Kasumi-1 (cell line): ENCODE measurements around the gene KRT3.

Source experiments
- DNase-seq, 2 experiments: peaks; one replicate each; lab custom pipeline; 2025; lab: John Stamatoyannopoulos, UW

Gene KRT3

DNA sequence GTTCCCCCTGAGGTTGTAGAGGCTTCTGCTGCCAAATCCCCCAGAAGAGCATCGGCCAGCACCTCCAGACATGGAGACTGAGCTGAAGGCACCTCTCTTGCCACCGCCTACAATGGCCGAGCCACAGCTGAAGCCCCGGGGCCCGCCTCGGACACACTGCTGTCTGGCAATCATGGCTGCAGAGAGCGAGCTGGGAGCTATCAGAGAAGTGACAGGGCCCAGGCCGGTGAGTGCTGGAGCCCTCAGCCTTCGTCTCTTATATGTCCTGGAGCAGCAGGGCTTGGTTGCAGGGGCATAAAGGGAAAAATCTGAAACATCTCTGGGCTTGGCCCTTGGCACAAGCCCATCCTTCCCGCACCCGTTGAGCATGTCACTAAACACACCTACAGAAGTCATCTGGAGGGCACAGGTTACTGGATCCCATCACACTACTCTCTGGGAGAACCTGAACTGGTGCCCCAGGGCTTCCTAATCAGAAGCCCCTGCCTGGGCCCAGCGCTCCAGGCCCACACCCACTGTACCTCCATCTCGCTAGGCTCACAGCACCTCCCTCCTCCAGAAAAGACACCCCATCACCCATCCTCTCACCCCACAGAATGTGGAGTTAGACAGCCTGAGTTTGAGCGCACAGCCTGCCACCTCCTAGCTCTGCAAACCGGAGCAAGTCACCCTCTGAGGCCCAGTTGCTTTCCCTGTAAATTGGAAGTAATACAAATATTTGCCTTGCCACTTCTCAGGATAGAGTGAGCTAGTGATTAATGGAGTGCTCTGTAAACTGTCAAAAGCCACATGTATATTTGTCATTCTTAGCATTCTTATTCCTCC lies 18.2 kb upstream of the KRT3 start, which contains the start of gene KRT4:
Gene KRT4 (minus strand): TSS at position 232 of the 825 bp plus-strand sequence. CDS start 58 bp downstream, at position 174.
- no peak for DNase-seq

DNA sequence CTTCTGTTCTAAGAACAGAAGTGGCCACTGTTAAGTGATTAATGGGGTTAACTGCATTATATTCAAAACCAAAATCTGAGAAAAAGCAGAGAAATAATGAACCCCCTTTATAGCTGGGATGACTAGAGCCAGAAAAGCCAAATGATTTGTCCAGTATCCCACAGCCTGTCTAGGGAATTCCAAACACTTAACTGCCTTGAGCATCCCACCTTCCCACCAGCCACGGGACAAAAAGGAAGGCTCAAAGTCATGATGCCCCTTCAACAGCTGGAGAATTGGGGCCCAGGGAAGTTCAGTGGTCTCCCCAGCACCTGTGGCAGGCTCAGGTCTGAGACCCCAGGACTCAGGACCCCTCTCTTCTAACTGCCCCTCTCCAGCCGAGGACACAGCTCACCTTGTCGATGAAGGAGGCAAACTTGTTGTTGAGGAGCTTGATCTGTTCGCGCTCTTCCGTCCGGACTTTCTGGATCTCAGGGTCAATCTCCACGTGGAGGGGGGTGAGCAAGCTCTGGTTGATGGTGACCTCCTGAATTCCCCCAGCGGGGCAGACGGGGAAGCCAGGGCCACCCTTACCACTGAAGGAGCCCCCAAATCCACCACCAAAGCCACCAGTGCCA lies 17.4 kb upstream of the KRT3 start:
- DNase-seq: no peak

DNA sequence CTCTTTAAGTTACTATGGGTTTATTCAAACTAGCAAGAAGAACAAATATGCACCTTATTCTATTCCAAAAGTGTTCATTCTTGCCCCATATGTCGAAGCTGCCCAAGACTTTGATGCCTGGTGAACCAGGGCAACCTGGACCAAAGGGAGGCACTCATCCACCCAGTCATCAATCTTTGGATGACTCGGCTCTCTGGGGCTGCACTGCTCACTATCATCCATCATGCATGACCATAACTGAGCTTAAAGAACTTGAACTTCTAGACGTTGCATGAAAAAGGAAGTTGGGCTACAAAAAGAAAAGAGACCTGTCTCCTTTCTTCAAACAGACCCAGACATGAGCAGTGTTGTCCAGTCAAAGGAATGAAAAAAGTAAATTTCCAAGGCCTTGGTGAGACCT lies 16.8 kb upstream of the KRT3 start:
- no peak for DNase-seq

DNA sequence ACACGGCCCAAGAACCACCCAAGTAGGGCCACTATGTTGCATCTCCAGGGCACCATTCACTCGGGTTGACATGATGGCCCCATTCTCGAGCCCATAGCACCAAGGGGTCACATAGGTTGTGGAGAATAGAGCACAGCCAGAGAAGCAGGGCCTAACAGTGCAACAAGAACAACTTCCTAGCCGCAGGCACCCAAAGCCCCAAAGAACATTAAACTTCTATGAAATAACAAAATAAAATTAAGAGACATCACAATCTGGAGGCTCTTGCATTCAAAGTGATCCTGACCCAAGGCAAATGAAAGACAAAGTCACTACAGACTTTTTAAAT lies 16.1 kb upstream of the KRT3 start:
- no peak for DNase-seq

DNA sequence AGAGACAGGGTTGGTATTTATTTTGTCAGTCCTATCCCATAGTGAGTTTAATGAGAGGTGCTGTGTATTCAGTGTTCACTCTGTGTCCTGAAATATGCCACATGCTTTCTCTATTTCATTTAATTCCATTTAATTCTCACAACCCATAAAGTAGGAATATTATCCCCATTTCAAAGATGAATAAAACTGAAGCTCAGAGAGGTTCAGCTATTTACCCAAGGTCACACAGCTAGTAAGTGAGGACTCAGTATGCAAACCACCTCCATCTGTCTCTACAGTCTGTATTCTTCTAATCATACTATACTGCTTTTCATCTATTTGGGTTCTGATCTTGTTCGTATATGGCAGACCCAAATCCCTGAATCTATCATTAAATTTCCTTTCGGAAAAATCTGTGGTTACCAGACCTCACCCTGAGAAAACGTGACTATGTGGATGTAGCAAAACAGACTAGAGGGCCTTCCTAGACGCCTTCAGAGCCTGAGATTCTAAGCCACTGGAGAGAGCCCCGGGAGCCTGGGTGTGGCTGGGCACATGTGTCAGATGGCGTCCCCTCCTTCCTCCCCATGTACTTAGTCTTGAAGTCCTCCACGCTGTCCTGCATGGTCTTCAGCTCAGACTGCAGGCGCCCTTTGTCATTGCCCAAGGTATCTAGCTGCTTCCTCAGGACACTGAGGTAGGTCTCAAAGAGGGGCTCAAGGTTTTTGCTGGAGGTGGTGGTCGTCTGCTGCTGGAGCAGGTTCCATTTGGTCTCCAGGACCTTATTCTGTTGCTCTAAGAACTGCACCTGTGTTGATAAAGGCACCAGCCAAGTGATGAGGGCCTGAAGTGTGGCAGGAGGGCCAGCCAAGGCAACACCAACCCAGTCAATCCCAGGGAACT lies 15.5 kb upstream of the KRT3 start:
- no peak for DNase-seq

DNA sequence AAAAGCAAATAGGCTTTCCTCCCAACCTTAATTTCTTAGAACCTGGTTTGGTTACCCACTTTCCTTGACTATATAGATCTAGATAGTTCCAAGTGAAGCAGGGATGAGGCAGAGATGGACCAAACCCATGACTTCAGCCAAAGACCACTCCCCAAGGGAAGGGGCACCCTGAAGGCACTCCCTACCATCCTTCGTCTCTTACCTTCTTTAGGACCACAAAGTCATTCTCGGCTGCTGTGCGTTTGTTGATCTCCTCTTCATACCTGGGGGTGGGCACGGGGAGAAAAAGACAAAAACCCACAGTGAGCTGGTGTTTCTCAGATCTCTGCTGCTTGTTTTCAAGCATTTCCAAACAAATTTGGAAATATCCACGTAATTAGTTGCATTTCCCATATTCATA lies 14.6 kb upstream of the KRT3 start:
- no peak for DNase-seq

DNA sequence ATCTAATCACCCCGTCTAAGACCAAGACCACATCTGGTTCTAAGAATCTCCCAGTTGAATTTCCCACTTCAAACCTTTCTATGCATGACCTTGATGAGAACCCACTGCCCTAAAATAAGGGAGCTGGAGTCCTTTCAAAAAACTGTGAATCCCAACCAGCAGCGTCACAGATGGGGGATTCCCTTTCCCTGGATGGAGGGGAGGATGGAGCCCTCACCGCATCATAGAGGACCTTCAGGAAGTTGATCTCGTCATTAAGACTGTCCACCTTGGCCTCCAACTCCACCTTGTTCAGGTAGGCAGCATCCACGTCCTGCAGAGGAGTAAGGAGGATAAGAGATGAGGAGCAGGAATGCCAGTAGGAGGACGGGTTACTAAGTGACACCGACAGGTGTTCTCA lies 13.2 kb upstream of the KRT3 start:
- DNase-seq: no peak

DNA sequence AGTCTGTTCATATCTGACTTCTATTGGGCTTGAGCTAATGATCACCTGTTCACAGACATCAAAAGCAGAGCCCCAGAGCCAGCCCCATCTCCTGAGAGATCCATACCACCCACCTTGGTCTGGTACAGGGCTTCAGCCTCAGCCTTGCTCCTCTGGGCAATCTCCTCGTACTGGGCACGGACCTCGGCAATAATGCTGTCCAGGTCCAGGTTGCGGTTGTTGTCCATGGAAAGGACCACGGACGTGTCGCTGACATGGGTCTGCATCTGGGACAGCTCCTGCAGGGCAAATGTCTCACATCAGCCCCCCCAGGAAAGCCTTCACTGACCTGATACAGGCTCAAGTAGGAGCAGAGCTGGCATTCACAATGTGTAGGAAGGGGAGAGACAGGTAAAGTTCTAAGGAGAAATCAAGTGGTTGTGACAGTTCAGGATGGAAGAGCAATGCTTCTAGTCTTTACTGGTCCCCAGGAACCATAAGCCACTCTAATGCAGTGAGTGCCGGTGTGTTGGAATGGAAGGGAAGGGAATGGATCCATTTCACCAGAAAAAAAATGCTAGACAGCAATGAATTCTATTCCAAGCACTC lies 12.8 kb upstream of the KRT3 start:
- DNase-seq: no peak

DNA sequence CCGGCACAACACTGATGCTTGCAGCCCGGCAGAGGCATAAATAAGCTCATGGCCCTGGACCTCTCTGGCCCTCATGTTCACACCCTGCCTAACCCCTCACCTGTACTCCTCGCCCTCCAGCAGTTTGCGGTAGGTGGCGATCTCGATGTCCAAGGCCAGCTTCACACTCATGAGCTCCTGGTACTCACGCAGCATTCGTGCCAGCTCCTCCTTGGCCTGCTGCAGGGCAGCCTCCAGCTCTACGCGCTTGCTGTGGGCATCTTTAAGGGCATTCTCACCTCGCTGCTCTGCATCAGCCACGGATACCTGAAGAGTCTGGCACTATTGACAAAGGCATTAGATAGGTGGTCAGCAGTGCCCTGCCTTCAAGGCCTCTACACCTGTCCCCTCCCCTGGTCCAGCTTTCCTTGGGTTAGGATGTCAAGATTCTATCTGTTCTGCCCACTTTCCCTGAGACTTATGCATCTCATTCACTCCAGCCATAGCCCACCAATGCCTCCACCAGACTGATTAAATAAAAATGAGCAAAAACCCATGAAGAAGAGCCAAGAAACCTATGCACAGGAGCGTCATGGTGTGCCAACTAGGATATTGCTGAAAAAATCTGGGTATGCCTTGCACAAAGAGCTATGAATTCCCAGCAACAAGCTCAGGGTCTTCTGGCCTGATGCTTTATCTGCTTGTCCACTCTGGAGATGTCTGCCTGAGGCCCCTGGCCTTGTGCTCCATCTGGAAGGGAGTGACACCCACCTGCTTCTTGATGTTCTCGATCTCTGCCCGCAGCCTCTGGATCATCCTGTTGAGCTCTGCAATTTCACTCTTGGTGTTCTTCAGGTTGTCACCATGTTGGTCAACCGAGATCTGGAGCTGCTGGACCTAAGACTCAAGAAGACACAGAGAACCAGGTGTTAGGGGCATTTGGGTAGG lies 11.9 kb upstream of the KRT3 start:
- DNase-seq: no peak

DNA sequence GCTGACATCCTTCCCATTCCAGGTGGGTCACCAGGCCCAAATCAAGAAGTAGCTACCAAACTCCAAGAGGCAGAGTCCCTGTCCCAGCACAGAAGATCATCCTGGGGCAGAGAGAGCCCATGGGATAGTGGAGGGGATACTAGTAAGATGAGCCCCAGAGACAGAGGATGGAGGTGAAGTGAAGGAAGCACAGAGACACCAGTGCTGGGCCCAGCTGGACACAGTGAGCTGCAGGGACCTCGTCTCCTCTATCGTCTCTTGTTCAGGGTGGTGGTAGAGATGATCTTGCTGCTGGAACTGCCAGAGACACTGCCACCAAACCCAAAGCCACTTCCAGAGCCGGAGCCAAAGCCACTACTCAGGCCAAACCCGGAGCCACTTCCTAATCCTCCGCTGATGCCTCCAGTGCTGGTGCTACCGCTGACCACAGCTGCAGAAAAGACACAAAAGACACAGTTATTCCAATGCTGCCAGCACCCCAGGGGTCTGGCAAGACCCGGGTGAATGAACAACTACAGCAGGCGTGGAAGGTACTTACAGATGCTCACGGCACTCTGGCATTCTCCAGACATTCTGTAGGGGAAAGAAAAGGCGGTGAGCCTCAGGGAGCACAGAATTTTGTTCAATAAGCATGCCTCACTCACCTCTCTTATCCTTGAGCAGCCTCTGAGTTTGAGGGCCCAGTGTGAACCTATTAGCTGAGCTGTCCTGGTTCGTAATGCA lies 11.1 kb upstream of the KRT3 start:
- DNase-seq: no peak

DNA sequence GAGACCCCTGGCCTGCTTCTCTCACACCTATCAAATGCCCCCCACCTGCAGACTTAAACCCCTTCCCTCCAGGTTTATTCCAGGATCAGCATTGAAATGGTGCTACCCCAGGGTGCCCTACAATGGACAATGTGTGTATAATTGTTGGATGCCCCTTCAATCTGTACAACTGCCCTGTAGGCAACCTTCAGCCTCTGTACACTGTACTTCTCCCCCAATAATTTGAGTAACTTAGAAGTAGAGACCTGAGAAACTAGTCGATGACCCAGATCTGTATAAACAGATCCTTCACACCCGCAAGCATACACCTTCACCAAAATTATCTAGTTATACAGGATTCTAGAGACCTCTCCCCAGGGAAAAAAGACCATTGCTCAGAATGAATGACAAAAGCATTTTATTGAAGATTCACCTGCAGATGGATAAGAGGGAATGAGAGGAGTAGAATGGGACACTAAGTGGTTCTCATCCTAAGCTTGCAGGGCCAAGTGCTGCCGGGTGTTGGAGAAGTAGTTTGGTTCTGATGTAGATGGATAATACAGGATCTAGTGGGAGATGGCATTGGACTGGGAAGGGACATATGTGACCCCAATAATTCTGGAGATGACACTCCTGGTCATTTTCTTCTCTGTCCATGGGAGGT lies 10.4 kb upstream of the KRT3 start:
- no peak for DNase-seq

DNA sequence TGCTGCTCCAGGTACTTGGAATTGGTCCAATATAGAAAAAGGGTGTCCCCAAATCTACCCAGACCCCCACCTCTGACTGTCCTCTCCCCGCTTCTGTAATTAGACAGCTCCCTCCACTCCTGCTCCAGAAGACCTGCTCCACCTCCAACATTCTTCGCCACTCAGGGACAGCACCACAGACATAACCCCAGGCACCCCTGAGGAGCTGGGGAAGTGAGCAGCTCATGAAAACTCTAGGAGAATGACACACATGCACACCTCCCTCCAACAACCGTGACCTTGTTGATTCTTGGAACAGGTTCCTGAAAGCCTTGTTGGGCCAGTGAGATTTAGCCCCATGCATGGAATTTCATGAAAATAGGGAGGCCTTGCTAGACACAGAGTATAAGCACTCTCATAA lies 9.8 kb upstream of the KRT3 start:
- no peak for DNase-seq

DNA sequence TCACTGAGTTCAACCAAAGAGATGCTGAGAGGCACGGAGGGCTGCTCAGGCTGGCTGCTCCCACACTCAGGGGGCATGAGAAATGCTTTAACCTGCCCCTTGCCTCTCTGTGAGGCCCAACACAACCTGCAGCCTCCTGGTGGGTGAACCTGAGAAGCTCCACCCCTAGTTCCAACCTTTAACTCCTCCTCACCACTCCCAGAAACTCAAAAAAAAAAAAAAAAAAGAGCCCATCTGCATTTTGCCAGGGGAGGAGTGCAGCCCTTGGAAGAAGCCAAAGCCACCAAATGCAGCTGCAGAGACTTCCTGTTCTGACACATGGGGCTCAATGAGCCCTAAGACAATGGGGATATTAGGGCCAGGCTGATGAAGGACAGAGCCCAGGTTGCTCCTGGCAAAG lies 9.1 kb upstream of the KRT3 start:
- no peak for DNase-seq

DNA sequence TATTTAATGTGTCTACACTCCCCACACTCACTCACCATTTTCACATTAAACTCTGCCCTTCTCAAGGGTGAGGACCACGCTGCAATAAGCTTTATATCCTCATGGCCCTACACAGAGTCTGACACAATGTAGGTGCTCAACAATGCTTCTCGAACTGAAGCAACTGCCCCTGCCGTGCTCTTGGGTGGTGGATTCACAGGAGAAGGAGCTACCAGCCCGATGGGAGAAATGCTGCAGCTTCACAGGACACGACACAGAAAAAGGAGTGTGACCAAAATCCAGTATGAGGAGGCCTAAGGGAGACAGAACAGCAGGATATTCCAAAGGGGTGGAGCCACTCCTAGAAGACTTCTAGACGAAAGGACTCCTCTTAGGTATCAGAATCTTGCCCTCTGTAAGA lies 6.5 kb upstream of the KRT3 start:
- DNase-seq: no peak

DNA sequence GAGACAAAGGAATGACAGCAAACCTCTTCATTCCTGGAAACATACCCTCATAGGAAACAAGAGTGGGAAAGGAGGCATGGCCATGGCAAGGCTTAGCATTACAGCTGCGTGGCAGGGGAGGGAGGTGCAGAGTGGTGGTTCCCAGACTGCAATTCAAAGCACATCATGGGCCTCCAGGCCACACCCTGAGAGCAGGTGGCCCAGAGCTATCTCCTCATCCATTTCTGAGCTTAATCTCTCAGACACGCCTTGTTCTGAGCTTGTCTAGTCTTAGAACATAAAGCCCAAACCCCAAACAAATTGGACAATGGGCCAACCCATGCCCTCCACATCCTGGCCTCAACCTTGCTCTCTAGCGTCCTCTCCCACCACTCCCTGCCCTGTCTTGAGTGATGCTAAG lies 5.9 kb upstream of the KRT3 start:
- no peak for DNase-seq

DNA sequence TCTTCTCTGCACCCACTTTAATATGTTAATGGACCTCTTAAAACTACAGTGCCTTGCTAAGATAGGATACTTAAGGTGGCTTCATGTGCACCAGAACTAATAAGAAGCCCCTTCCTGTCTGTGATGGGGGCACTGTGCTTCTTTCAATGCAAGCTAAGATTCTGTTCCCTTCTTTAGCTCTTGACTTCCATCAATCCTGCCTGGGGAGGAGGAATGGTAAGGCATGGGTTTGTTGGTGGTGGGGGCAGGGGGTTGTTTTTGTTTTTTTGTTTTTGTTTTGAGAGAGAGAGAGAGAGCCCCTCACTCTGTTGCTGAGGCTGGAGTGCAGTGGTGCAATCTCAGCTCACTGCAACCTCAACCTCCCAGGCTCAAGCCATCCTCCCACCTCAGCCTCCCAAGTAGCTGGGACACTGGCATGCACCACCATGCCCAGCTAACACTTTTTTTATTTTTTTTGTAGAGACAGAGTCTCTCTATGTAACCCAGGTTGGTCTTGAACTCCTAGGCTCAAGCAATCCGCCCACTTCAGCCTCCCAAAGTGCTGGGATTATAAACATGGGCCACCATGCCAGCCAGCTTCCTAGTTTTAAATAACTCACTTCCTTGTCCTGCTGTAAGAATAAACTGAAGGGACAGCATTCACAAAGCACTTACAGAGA lies 4.5 kb upstream of the KRT3 start:
- no peak for DNase-seq

DNA sequence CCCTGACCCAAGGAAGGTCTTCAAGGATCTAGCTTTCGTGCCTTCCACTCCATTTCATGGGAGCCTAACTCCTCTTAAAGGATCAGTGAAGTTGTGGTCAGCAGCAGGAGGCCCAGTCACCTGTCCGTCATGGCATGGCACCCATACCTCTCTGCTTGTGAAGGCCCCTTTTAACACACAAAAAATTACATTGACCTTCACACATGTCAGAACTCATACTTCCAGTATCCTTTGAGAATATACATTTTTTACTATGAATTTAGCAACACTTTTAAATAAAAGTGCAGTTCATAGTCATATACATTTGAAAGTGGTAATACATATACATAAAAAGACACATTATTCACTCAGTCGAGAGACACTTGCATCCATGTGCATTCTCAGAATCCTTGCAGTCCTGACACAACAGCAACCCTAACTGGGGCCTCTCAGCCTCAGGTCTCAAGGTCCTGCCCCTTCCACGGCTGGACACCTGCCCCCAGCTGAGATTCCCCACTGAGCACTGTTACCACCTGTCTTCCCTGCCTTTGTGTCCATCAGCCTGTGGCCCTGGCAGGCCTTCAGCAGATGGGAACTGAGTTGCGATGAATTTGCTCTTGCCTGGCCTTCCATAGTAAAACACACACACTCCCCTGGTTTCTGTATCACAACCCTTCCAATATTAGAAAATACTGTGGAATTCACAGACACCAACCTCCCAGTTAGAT lies 3.7 kb upstream of the KRT3 start:
- no peak for DNase-seq

DNA sequence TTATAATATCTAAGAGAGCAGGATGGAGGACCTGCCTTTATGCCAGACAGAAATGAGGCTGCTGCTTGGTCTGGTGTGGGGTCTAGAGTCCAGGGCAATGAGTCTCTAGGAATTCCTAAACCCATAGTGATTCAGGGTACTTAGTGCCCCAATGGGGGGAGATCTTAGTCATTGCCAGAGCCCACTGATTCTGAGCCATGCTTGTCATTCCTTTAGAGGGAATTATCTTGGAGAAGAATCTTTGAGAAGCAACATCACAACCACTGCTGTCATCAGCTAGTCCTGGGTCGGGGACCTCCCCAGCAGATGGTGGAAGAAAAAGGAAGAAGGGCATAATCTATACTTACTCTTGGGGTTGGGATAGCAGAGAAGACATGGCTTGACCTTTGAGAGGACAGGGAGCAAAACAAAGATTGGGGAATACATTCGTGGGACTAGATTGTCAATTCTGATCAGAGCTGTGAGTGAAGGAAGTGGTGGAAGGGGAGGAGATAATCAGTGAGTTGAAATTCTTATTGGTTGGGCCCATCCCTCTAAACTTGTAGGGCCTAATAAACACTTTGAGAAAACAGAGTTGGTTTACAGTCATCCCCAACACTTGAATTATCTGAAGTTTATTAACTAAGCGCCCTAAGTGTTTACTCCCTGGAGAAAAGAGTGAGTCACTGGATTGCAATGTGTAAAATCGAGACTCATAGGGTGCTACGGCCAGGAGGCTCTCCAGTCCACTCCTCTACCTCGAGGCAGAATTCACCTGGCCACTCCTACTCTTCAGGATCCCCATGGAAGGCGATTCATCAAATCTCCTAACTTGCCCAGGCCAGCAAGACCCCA lies 3.0 kb upstream of the KRT3 start:
- no peak for DNase-seq
